C4-2B (cell line): ENCODE results near the gene C1S.
"Not testable (repeated sequence)": the region's sequence is repeated elsewhere in the genome, so short reads cannot be mapped to it uniquely, and the experiment has no call there.

Source experiments
- H3K27ac ChIP-seq: fragments of 450-650 bp; 2 replicates; pipeline ENCODE4 v1.5.1; 2017
- ZFX ChIP-seq: fragments of 450-650 bp; IDR thresholded peaks from 2 replicates; pipeline ENCODE4 v1.6.1; 2017
- TF ChIP-seq, protein P1 (sequence below): fragments of 450-650 bp; conservative IDR thresholded peaks from 2 replicates; pipeline ENCODE4 v1.5.1; 2017; ENCODE audit warnings: mild to moderate bottlenecking

The C1S gene

GRCh38 chr12:7060353-7060954, at the start of gene C1S:
C1S (plus strand) TSS chr12:7060718; CDS start chr12:7061913, 1,195 bp downstream.
- H3K27ac ChIP-seq = no peak within 1 kb of the TSS
- TF ChIP-seq ZFX = no peak
- TF ChIP-seq, protein P1, sequence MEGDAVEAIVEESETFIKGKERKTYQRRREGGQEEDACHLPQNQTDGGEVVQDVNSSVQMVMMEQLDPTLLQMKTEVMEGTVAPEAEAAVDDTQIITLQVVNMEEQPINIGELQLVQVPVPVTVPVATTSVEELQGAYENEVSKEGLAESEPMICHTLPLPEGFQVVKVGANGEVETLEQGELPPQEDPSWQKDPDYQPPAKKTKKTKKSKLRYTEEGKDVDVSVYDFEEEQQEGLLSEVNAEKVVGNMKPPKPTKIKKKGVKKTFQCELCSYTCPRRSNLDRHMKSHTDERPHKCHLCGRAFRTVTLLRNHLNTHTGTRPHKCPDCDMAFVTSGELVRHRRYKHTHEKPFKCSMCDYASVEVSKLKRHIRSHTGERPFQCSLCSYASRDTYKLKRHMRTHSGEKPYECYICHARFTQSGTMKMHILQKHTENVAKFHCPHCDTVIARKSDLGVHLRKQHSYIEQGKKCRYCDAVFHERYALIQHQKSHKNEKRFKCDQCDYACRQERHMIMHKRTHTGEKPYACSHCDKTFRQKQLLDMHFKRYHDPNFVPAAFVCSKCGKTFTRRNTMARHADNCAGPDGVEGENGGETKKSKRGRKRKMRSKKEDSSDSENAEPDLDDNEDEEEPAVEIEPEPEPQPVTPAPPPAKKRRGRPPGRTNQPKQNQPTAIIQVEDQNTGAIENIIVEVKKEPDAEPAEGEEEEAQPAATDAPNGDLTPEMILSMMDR = no peak

DNA sequence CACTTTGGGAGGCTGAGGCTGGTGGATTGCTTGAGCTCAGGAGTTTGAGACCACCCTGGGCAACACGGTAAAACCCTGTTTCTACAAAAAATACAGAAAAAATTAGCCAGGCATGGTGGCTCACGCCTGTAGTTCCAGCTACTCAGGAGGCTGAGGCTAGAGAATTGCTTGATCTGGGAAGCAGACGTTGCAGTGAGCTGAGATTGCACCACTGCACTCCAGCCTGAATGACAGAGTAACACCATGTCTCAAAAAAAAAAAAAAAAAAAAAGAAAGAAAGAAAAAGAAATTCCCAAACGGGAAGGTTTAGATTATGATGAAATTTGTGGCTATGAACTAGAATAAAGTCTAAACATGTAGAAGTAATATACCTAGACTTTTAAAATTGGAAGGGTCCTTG, 49.1 kb upstream of the C1S start:
- not testable (repeated sequence) for H3K27ac ChIP-seq

- H3K27ac ChIP-seq = no peak overlapping the region
These were observed 48.4 kb upstream of the C1S start for GRCh38 chr12:7012024-7012607.

GRCh38 chr12:7013101-7013500, 47.4 kb upstream of the C1S start:
- TF ChIP-seq ZFX = no peak
- TF ChIP-seq, protein P1 = no peak
- H3K27ac ChIP-seq = no peak overlapping the region

More at GRCh38 chr12:7012024-7012607, 48.4 kb upstream of the C1S start:
- no peak for TF ChIP-seq ZFX
- TF ChIP-seq, protein P1 = no peak

GRCh38 chr12:7015555-7016370, 44.8 kb upstream of the C1S start:
- peak overlapping the region; percentile 9 for H3K27ac ChIP-seq
- TF ChIP-seq, protein P1 = no peak
- no peak for TF ChIP-seq ZFX

DNA sequence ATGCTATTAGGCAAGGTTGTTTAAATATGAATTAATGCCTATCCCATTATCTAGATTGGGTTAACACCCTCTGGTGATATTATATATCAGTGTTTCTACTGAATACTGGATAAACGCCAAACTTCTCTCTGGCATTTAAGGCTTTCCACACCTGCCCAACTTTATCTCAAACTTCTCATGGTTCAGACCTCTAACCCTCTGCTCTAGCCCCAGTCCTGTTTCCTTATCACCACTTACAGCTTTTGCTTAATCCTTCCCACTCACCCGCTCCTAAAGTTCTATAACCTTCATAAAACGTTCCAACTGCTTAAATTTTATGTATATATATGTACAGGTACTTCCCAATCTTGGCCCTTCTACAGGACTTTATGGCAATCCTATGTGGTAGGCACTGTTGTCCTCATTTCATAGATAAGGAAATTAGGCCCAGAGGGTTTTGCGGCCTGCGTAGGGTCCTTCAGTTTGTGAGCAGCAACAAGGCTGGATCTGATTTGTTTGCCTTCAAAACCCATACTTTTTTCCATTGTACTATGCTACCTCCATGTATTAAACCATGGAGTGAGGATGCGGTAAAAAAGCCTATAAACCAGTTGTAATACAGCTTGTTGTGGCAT, 43.5 kb upstream of the C1S start:
- TF ChIP-seq ZFX = no peak
- TF ChIP-seq, protein P1 = no peak
- H3K27ac ChIP-seq = peak overlapping the region; percentile 85; the same call in 1 of the 2 replicates

DNA sequence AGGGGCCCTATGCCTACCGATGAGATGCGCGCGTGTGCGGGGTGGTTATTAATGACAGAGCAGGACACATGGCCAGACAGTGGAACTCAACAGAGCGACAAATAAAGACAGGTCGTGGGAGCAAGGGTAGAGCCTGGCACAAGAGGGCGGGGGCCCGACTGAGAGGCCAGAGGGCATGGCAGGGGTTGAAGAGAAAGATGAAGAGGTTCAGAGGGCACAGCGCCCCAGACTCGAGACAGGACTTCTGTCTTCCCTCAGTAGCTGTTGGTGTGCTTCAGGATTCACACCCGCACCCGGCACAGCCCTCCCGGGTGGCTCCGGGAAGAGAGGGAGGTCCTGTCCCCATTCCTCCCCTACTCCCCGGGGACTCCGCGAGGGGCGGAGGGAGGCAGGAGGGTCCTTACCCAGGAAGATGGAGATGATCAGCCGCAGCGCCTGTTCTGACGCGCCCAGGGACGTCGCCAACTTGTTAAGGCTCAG, 42.6 kb upstream of the C1S start:
- TF ChIP-seq, protein P1 = no peak
- no peak for TF ChIP-seq ZFX
- H3K27ac ChIP-seq = peak overlapping the region; percentile 85
